A172 (cell line): ENCODE data around the gene APOO. TPM values are rescaled to one million over a fixed set of nuclear protein-coding genes. Genes with fewer than 3 reads are reported as not detected.

ENCODE experiments used
- DNase-seq: peaks from one replicate; pipeline ENCODE4 v3.0.0-alpha.2; 2015; ENCODE audit warnings: low spot score
- total RNA-seq: library from RNA; depleted of rRNA; stranded (reverse); fragments of >200 nt; shearing (Covaris generic); gene quantifications from 2 replicates; pipeline ENCODE4 v1.2.3, GENCODE V29; 2014

The APOO gene
- total RNA-seq, 1 experiment from 2014 or later = 84.7 TPM

GRCh38 chrX:23819385-23820234 is 88.1 kb downstream of the APOO start:
- peak; percentile 19 for DNase-seq

GRCh38 chrX:23817979-23818336 is 89.8 kb downstream of the APOO start:
- DNase-seq = no peak

GRCh38 chrX:23816179-23816578 is 91.6 kb downstream of the APOO start:
- DNase-seq = no peak

- no peak for DNase-seq
Measured at GRCh38 chrX:23815376-23815775, 92.4 kb downstream of the APOO start.

GRCh38 chrX:23813808-23814207 is 93.9 kb downstream of the APOO start:
- no peak for DNase-seq

- DNase-seq = no peak
Measured at GRCh38 chrX:23811656-23812055, 96.1 kb downstream of the APOO start.

GRCh38 chrX:23811108-23811651 is 96.6 kb downstream of the APOO start:
- DNase-seq = no peak

- DNase-seq = no peak
Measured at GRCh38 chrX:23810279-23810678, 97.5 kb downstream of the APOO start.

- DNase-seq = no peak
Measured at GRCh38 chrX:23805389-23805788, 102.3 kb downstream of the APOO start.

GRCh38 chrX:23804578-23804977 is 103.2 kb downstream of the APOO start:
- no peak for DNase-seq

- DNase-seq = peak; percentile 83
Measured at GRCh38 chrX:23803931-23804381, 103.8 kb downstream of the APOO start.

- no peak for DNase-seq
Measured at GRCh38 chrX:23802431-23802830, 105.3 kb downstream of the APOO start.

- peak; percentile 23 for DNase-seq
Measured at GRCh38 chrX:23799469-23800065, 108.2 kb downstream of the APOO start.

- DNase-seq = no peak
Measured at GRCh38 chrX:23797371-23798128, 110.2 kb downstream of the APOO start.

- DNase-seq = no peak
Measured at GRCh38 chrX:23795221-23795620, 112.5 kb downstream of the APOO start.

GRCh38 chrX:23792861-23793553 is 114.7 kb downstream of the APOO start:
- no peak for DNase-seq

- no peak for DNase-seq
Measured at GRCh38 chrX:23790155-23790497, 117.6 kb downstream of the APOO start.

- DNase-seq = no peak
Measured at GRCh38 chrX:23789386-23790154, 118.2 kb downstream of the APOO start.

GRCh38 chrX:23788946-23789345 is 118.8 kb downstream of the APOO start:
- no peak for DNase-seq

- no peak for DNase-seq
Measured at GRCh38 chrX:23788521-23788920, 119.2 kb downstream of the APOO start.

- DNase-seq = no peak
Measured at GRCh38 chrX:23787745-23788118, 120.0 kb downstream of the APOO start.
